Cardiac septum (tissue), 1 donor: ENCODE data around the gene ZNF800. TPM values are rescaled to one million over a fixed set of nuclear protein-coding genes. Genes with fewer than 3 reads are reported as not detected.
A peak's percentile ranks its signal among the peaks of the same experiment; 100 is the strongest.

Experiments
- DNase-seq: peaks from one replicate; pipeline ENCODE4 v3.0.0-alpha.2; 2020; ENCODE audit warnings: low spot score
- intact Hi-C: fragments of 100-400 bp; cut with DNase I; formaldehyde crosslinking; loops from one replicate; pipeline ENCODE4 v1.14.0; 2022
- total RNA-seq: library from RNA; stranded (reverse); fragmentation: NEBNext Ultra II Directional; extraction: Animal tissue kit (Norgen Biotek cat#: 25700); gene quantifications from one replicate; pipeline ENCODE4 v1.2.1, GENCODE V29; 2021
- donor health status: DM: no; HTN: no; CAD: no.

ZNF800 gene
- total RNA-seq, 1 donor from 2014 or later: 26.3 TPM

DNA sequence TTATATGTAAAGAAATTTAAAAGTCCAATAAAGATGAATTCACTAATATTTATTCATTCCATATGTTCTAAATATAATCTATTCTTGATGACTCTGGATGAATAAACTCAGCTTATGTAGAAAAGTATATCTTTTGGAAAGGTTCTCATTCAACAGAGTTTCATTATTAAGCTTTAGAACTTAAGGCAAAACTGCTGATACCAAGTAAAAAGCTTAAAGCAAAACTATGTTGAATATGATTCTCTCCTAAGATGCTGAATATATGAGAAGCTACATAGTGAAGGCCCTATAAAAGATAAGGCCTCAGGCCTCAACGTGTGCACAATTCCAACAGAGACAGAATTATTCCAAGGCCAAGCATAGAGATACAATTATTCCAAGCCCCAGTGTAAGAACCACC is 30.8 kb downstream of the ZNF800 start:
- DNase-seq: no peak
- intact Hi-C loops: no loop called here

DNA sequence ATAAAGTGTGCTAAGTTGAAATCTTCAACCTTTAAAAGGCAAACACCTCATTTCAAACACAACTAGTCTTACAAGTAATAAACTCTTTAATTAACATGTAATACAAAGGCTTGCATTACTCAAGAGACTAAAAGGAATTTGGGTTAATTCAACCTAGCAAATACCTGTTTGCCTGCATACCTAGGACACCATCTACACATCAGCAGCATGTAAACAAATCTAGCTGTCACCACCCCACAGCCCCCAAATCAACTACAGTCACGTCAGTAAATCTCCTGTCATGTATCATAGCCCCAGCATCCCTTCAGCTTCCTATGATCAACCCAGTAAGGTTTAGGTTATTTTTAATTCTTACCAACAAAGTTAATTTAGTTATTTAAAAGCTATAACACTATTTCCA is 33.5 kb downstream of the ZNF800 start:
- DNase-seq: no peak
- intact Hi-C loops: no loop called here

DNA sequence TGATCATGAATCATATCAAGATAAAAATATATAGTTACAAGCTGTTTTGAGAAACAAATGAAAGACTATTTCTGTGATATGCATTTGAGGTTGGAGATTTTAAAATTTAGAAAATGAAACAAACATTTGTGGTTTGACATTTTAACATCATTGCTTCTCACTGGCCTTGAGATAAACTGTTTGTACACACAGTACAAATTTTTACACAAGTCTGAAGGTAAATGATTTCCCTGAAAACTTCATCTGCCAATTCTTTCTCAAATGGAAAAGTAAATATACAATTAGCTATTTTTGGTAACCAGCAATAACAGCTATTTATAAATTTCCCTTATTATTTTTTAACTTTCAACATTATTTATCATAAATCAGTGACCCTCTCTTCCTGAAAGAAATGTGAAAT is 38.6 kb downstream of the ZNF800 start:
- DNase-seq: no peak
- intact Hi-C loops: no loop called here

DNA sequence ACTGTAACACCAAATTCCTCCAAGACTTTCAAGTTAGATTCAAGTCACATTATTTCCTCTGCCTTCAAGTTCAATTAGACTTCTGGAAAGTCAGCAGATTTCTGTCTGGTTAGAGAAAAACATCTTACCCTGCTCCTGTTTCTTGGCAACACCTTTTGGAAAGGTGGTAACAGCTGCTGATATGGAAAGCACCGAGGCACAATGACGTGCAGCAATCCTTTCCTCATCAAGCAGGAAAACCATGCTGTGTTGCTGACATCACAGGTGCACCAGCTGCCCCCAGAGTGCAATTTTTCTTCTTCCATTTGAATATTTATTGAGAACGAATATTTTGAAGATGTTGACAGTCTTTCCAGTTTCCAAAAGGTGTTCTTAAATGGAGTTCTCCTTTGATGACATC is 41.9 kb downstream of the ZNF800 start:
- no peak for DNase-seq
- intact Hi-C loops: no loop called here

DNA sequence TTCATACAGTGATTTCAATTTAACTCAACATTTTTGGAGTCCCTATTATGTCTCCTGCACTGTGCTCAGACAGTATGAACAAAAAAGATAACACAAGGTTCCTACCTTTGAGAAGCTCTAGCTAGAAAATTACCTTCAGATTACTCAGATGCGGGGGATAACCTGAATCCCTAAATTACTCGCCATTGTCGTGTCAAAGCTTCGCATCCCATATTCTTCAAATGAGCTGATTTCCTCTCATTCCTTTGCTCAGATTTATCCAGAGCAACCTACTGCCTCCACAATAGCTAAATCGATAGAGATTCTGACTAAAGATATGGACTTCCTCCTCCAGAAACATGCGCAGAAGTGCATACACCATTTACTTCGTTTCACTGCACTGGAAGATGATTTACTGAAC is 42.6 kb downstream of the ZNF800 start:
- DNase-seq: no peak
- intact Hi-C loops: loop anchor here (5.0 kb wide), 1 partner anchor 42 kb away; the partner anchor contains the start of gene ZNF800

DNA sequence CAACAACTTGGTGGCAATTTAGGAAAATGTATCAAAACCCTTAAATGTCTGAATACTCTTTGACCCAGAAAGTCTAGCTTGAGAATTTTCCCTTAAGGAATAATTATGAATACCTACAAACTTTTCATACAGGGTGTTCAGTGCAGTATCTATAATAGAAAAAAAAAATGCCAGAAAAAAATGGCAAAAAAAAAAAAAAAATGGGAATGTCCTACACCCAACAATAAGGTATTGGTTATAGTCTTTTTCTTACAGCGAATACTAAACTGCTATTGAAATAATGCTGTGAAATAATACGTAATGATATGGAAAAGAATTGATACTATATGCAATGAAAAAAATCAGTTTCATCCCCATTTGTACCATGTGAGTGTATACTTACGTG is 44.3 kb downstream of the ZNF800 start:
- DNase-seq: no peak
- intact Hi-C loops: loop anchor here (5.0 kb wide), 1 partner anchor 44 kb away; the partner anchor contains the start of gene ZNF800

DNA sequence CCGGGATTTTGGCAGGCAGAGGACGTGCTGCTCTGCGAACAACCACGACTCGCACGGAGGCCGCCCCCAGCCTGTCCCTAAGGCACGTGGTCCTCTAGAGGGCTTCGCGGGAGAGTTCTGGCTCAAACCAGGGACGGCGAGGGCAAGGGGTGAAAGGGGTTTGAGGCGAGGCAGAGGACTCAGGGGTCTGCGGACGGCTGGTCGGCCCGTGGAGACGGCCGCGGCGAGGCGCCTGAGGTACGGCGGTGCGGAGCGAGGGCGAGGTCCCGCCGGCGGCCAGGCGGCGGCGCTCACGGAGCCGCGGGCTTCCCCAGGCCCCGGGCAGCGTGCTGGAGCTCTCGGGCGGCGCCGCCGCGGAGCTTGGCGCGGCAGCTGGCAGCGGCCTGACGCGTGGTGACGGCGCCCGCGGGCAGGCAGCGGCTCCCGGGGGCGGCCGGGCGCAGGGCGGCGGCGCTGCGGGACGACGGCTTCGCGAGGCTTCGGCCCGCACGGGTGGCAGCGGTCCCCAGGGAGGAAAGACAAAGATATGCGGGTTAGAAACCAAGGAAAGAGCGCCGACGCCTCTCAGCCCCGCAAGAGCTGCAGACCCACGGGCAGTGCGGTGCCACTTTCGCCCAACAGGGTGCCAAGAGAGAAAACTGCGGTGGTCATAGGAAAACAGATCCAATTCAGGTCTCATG is 44.8 kb downstream of the ZNF800 start:
- intact Hi-C loops: loop anchor here (5.0 kb wide), 1 partner anchor 45 kb away; the partner anchor contains the start of gene ZNF800
- peak; percentile 80 for DNase-seq

DNA sequence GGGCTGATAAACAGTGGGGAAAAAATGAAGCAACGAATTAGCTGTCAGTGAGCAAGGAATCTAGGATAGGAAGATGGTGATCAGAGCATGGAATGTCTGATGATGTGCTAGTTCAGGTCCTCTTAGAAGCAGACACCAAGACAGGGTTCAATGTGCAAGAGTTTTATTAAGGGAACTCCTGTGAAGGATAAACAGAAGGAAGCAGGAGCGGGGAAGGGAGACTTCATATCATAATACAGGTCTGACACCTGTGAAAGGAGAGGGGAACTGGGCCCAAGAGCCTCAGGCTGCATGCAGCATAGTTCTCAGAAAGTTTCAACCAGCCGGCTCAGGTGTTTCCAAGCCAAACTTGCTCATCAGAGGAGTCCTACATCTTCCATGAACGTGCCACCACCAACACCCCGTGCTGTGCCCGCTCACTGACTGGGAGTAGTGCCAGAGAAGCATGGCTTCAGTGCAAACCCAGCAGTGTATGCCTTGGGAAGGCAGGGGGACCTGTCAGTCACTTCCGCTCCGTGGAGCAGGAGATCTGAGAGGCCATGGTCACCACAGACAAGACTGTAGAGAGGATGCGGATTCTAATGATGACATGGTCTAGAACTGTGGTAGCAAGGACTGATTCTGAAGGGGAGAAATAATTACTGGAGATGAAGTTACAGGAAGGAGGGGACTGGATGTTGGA is 45.8 kb downstream of the ZNF800 start:
- intact Hi-C loops: loop anchor here (5.0 kb wide), 1 partner anchor 46 kb away; the partner anchor contains the start of gene ZNF800
- DNase-seq: no peak

DNA sequence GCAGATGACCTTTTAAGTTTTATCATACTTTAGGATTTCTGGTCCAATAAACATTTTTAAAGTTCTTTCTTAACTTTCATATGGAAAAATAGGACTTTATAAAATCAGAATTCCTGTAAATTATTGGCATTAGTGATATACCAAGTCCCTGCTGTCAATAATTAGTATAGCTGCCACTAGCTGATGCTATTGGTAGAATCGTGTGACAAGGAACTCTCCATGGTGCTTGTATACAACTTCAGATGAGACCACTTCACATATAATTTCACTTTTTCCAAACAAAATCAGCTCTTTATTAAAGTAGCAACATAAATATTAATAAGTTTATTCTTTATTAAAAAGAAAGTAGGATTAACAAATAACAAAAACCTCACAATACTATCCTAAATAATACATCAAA is 49.9 kb downstream of the ZNF800 start:
- intact Hi-C loops: no loop called here
- DNase-seq: no peak

DNA sequence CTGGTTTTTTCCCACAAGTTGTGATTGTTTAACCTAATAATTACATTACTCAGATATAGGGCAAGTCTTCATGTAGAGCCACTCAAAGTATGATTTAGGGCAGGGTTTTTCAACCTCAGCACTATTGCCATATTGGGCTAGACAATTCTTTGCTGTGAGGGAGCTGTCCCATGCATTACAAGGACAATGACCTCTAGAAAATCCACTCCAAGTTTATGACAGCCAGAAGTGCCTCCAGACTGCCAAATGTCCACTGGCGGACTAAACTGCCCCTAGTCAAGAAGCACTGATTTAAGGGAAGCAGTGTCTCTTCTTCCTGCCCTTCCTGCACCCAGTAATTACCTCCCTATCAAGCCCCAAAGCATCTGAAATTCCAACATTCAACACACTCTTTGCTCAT is 54.4 kb downstream of the ZNF800 start:
- intact Hi-C loops: no loop called here

DNA sequence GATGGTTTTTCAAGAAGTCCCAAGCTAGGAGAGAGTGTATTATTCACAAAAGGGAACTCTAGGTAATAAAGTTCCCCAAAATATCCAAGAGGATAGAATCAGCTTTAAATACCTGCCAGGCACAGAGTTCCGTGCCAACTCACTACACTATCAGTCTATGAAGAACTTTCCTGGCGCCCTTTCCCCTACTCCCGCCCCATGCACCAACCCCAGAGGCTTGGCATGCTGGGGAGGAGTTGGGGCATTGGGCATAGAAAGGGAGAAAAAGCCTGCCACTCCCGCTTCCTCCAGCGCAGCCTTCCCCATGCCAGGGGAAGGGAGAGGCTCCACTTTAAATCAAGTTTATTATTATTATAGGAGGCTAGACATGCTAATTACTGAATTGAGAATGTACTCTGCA is 54.9 kb downstream of the ZNF800 start:
- DNase-seq: no peak
- intact Hi-C loops: no loop called here

More for the DNA sequence above, 54.4 kb downstream of the ZNF800 start:
- DNase-seq: no peak

DNA sequence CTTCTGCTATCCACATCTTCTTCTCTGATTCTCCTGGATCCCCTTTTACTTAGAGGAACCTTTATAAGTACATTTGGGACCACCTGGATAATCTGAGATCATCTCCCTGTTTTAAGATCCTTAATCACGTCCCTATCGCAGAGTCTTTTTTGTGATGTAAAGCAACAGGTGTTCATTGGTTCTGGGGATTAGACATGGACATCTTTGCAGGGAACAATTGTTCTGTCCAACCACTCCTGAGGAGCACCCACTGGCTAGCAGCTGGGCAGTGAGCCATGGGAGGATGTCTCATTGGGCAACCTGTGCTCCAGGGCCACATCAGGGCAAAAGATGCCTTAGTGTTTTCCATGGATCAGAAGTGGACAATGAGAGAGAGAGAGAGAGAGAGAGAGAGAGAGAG is 56.0 kb downstream of the ZNF800 start:
- DNase-seq: no peak
- intact Hi-C loops: no loop called here

DNA sequence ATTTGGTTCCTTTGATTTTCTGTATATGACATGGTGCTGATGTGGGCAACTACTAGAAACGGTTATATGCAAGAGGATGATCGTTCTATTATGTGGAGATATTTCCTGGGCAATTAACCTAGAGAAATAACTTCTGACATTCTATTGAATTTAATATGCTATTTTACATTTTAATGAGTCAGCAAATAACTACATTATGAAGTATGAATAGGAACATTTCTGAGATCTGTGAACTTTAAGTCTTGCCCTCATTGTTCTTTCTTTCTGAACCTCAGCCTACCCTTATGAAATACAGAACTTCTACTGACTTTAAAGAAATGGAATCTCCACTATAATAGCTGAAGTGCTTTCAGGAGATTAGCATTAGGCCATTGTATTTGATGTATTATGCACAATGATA is 59.6 kb downstream of the ZNF800 start:
- intact Hi-C loops: no loop called here
- DNase-seq: no peak

DNA sequence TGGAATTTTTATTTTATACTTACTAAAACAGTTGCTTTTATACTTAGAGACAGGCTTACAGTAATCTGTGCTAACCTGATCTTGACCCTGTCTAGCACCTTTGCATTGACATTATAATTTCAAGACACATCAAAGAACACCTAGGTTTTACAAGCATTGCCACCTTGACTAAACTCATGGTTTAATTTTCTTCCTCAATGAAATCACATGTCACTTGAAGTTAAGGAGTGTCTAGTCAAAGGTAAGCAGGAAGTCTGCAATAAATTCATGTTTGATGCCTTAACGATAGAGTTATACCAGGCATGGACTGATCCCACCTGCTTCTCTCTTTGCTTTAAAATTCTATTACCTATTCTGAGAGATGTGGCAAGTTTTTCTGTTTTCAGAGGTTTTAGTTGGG is 62.4 kb downstream of the ZNF800 start:
- intact Hi-C loops: no loop called here

DNA sequence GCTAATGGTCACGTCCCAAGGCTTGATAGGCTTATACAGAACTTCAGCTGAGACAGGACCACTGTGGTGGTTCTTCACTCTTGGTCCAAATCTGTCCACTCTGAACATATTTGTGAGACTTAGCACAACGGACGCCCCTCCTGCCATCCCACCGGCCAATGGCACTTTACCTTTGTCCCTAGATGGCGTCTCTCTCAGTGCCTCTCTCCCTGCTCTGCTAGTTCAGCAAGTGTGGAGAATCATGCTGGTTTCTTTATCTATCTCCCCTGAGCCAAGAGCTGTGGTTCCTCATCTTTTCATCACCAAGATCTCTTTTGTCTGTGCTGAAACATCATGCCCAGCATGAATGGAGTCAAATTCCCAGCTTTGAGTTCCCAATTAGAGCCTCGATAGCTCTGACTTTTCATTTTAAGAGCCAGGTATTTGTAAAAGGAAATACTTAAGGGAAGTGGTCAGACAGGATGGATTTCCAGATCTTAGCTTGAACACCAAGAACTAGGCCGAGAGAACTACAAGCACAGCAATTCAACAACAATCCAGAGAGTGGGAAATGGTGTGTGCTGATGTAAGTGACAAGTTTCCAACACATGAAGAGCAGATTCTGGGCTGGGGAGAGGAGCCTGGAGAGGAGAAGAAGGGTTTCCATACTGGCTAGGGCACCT is 69.5 kb downstream of the ZNF800 start:
- DNase-seq: no peak
- intact Hi-C loops: no loop called here

More for the DNA sequence above, 62.4 kb downstream of the ZNF800 start:
- no peak for DNase-seq

DNA sequence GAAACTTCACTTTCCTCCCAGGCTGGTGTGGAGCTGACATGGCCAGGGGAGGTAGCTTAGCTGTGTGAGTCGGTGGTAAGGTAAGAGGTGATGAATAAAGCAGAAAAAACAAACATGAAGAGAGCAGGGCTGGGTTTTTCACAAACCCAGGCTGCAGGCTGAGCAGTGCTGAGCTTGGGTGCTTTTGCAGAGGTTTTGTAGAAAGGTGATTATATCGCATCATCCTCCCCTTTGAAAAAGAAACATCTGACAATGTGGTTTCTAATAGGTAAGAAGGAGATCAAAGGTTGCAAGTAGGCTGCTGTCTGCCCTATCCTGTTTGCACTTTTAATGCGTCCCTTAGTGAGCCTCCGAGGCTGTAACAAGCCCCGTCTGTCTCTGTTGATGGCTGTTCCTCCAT is 70.2 kb downstream of the ZNF800 start:
- intact Hi-C loops: no loop called here

DNA sequence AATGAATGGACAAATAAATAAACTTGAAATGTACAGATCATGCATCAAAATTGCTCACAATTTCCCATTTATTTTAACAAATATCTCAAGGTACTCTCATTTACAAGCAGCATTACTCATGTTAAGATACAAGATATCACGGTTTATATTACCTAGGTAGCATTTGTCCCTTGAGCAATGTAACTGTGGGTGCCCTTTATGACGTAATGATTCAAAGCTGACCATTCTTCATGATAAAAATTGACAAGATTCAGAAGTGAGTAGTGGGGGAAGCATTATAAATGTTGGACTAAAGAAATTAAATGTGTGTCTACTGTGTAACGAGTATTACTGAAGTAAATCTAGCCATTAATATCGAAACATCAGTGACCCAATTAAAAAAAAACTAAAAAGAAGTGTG is 71.5 kb downstream of the ZNF800 start:
- intact Hi-C loops: no loop called here
- DNase-seq: no peak

More for the DNA sequence above, 70.2 kb downstream of the ZNF800 start:
- no peak for DNase-seq
